GM19395 (cell line): ENCODE results near the gene PATJ.

Source experiments
- ATAC-seq: cut with Tn5 transposase; IDR thresholded peaks from one replicate; pipeline ENCODE4 v1.9.1; 2021; ENCODE audit warnings: mild to moderate bottlenecking, moderate library complexity; ENCODE audit not compliant: unreplicated experiment

PATJ gene

GRCh38 chr1:62082456-62083363, 340.4 kb downstream of the PATJ start:
- peak; percentile 88 for ATAC-seq

GRCh38 chr1:62084310-62084890, 342.1 kb downstream of the PATJ start:
- ATAC-seq: no peak

DNA sequence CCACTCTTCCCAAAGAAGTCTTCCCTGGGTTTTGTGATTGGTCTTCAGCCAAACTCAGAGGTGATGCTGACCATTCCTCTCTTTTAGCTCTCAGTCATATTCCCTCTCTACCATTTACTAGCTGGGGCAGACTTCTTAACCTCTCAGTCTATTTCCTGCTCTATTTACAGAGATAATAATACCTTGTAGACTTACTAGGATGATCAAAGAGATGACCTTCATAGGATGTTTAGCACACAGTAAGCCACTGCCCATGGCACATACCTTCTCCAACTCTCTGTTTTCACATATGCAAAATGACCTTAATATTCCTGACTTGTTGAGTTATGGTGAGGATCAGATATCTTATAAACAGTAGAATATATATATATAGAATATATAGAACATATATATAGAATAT, 346.2 kb downstream of the PATJ start:
- ATAC-seq: no peak

- ATAC-seq: no peak
These were observed 347.3 kb downstream of the PATJ start for GRCh38 chr1:62089570-62089969.

DNA sequence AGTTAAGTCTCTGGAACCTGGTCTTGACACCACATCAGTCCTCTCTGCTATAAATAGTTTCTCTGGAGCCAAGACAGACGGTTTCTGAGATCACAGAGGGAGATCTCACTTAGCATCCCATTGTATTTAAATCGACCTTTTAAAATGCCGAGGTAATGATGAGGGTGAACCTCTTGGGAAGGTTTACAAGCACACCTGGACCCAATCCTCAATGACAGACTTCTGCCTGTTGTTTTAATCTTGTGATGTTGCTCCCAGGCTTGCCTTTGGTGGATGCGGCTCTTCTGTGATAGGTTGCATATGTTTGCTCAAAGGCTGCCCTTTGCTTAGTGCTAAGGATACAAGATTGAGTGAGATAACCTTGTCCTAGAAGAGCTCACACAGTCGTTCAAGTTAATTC, 347.7 kb downstream of the PATJ start:
- no peak for ATAC-seq

DNA sequence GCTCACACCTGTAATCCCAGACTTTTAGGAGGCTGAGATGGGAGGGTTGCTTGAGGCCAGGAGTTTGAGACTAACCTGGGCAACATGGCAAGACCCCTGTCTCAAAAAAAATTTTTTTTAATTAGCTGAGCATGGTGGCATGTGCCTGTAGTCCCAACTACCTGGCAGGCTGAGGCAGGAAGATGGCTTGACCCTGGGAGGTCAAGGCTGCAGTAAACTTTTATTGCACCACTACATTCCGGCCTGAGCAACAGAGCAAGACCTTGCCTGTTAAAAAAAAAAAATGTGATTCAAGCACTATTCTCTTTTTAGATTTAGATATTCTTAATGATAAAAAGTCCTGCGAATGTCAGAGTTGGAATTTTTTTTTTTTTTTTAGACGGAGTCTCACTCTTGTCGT, 349.8 kb downstream of the PATJ start:
- ATAC-seq: no peak

GRCh38 chr1:62093261-62093660, 351.0 kb downstream of the PATJ start:
- ATAC-seq: no peak

DNA sequence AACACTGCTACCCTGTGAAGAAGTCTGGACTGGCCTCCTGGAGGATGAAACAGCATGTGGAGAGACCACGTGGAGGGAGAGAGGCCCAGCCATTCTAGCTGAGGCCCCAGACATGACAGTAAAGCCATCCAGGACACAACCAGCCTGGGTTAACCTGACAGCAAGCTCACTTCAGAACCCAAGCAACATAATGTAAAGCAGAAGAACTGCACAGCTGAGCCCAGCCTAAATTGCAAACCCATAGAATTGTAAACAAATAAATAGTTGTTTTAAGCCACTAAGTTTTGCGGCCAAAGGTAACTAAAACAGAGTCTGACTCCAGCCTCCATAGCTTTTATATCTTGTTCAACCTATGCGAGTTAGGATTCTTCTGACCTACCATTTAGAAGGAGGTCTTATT, 355.2 kb downstream of the PATJ start:
- no peak for ATAC-seq

DNA sequence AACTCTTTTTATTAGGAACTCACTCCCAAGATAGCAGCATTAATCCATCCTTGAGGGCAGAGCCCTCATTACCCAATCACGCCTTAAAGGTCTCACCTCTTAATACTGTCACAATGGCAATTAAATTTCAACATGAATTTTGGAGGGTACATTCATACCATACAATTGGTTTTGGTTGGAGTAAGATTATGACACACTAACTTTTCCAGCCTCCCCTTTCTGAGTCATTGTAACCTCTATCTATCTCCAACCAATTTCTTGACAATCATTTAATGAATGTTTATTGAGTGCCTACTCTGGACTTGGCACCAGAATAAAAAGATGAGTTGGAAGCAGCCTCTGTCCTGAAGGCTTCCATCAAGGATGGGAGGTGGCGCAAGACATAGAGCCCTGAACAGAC, 358.2 kb downstream of the PATJ start:
- ATAC-seq: no peak

DNA sequence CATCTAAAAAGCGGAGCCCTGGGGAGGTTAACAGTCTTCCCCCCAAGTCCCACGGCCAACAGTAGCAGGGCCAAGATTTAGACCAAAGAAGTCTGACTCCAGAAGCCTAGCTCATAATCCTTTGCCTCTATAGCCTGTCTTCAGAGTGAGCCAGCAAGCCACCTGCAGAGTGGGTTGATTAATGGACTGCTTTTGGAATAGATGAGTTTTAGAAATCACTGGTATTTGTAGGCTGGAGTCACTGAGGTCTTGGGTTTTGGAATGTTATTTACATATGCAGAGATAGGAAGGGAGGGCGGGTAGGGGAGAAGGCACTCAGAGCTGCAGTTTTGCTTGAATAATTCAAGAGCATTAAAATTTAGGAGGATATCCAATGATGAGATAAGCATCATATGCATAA, 361.6 kb downstream of the PATJ start:
- ATAC-seq: no peak

- ATAC-seq: no peak
These were observed 365.6 kb downstream of the PATJ start for GRCh38 chr1:62107923-62108322.

- no peak for ATAC-seq
These were observed 366.8 kb downstream of the PATJ start for GRCh38 chr1:62109124-62109523.

DNA sequence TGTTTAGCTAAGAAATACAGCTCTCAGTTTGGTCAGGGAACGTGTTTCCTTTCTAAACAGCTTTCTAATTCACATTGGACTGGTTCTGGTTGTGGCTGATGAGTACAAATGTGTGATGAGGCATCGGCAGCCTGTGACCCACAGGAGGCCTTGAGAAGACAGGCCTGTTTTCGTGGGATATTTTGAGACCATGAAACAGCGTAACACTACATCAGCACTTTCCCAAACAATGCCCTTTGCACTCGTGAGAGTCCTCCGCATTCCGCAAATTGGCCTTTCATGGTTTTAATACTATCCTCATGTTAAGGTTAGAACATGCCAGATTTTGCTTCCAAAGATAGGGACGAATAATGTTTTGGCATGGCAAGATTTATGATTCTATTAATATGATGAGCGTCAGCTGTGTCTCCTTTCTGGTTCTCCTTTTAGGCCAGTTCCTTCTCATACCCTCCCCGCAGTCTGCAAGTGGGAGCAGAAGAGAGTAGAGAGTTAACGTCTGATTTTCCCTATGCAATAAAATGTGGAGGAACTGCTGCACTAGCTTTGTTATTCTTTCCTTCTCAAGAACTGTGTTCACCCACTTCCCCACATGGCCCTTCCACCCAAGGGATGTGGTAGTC, 368.0 kb downstream of the PATJ start:
- no peak for ATAC-seq

DNA sequence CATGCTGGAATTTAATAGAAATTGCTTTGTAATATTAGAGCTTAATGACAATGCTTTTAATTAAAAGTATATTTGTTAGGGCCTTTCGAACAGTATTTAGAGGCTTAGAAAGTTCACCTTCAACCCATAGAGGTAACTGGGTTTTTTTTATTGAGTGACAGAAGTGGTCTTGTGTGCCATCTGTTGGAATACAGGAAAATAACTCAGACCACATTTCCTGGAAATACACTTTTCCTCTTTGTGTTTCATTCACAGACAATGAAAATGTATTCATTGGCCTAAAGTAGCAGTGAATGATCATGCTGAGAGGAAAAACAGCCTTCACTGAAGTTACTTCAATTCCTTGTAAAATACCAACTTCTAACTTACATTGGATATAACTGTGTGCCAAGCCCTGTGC, 368.8 kb downstream of the PATJ start:
- no peak for ATAC-seq

DNA sequence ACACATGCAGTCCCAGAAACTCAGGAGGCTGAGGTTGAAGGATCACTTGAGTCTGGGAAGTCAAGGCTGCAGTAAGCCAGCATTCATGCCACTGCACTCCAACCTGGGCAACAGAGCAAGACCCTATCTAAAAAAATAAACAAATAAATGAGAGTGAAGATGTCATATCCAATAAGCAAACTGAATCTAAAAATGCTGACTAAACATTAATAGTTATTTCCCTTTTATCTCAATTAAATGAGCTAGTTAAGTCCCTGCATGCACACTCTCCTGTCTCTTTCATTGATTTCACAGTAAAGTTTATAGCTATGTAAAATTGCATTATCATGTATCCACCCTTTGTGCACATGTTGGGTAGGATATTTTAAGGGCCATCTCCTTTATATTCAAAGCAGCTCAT, 371.2 kb downstream of the PATJ start:
- no peak for ATAC-seq

- no peak for ATAC-seq
These were observed 374.9 kb downstream of the PATJ start for GRCh38 chr1:62117018-62117750.

- ATAC-seq: no peak
These were observed 384.5 kb downstream of the PATJ start for GRCh38 chr1:62126579-62127290.

GRCh38 chr1:62128745-62129144, 386.5 kb downstream of the PATJ start:
- no peak for ATAC-seq

- peak; percentile 87 for ATAC-seq
These were observed 388.9 kb downstream of the PATJ start for GRCh38 chr1:62131093-62131725.

- ATAC-seq: no peak
These were observed 395.7 kb downstream of the PATJ start for GRCh38 chr1:62138029-62138428.
